Measurements from ENCODE around the gene GALNT18. TPM values are rescaled to one million over a fixed set of nuclear protein-coding genes. Genes with fewer than 3 reads are reported as not detected.
A peak's percentile ranks its signal among the peaks of the same experiment; 100 is the strongest.

GALNT18 gene
- total and polyA plus RNA-seq, 3 experiments from 2014 or later: 1.3 TPM; not detected in 1

DNA sequence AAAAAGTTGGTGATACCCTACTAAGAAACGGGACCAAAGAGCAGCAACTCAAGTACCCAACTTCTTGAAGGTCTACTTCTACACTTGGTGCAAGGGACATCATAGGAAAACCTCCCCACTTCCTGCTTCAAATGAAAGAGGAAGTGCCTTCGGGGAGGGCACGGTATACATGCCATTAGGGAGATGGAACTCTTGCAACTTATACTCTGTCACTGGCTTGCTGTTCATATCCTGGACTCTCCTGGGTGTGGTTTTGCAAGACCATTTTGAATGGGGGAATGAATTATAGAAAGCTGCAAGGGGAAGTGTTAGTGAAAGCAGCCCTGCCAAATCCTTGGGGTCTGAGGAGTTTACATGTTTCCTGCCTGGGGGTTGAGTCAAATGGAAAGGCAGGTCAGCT, 310.6 kb downstream of the GALNT18 start:
- Mint-ChIP-seq H3K27ac (peak overlapping the region in 1 of 8 donors; percentile 51), H3K27me3 (peaks cover 0 to 8% of the 10 kb centered on the region in 2 donors), H3K4me1 (peaks cover 6 to 7% (median 6%) of the 10 kb centered on the region in 3 donors), H3K36me3 (no peaks in the 10 kb centered on the region), H3K4me3 (peak overlapping the region in 1 of 7 donors; percentile 2), H3K9me3 (peaks cover 0 to 1% (median 0%) of the 10 kb centered on the region in 5 donors)
- ChIA-PET CTCF (no interaction called here), POLR2A (no interaction called here)
- Histone ChIP-seq H3K4me3 (ENCODE audit: low read length) (no peak overlapping the region), H3K4me1 (ENCODE audit: insufficient read depth, low read length) (no peaks in the 10 kb centered on the region), H3K9me3 (ENCODE audit: low read length) (no peaks in the 10 kb centered on the region), H3K36me3 (ENCODE audit: insufficient read depth, low read length) (no peaks in the 10 kb centered on the region), H3K27me3 (ENCODE audit: insufficient read depth, low read length, poor library complexity, severe bottlenecking) (no peaks in the 10 kb centered on the region), H3K27ac (ENCODE audit: low read depth, low read length) (no peak overlapping the region)
- DNase-seq: no peak

DNA sequence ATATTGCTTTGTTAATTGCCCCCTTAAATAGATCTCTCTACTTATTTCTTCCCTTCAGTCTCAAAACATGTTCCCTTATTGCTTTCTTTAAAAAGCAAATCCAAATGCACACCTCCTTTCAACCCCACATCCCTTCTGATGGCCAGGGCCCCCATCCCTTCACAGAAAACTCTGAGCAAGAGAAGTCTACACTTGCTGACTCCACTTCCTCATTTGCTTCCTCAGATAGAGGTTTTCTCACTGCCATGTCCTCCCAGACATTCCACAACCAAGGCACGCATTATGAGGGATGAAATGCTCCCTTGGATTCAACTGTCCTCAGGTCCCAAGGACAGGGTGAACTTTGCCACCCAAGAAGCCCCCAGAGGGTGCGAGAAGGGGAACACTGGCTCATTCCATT, 311.9 kb downstream of the GALNT18 start:
- POLR2A ChIA-PET: no interaction called here
- Histone ChIP-seq H3K4me1 (ENCODE audit: insufficient read depth, low read length) (no peaks in the 10 kb centered on the region), H3K27ac (ENCODE audit: low read depth, low read length) (no peak overlapping the region), H3K9me3 (ENCODE audit: low read length) (no peaks in the 10 kb centered on the region), H3K27me3 (ENCODE audit: insufficient read depth, low read length, poor library complexity, severe bottlenecking) (no peaks in the 10 kb centered on the region), H3K36me3 (ENCODE audit: insufficient read depth, low read length) (no peaks in the 10 kb centered on the region), H3K4me3 (ENCODE audit: low read length) (no peak overlapping the region)
- Mint-ChIP-seq H3K4me1 (peaks cover 6 to 7% (median 6%) of the 10 kb centered on the region in 3 donors), H3K27ac (no peak overlapping the region), H3K36me3 (no peaks in the 10 kb centered on the region), H3K27me3 (peaks cover 0 to 8% of the 10 kb centered on the region in 2 donors), H3K4me3 (no peak overlapping the region), H3K9me3 (peaks cover 0 to 1% (median 0%) of the 10 kb centered on the region in 5 donors)
- DNase-seq: no peak
- CTCF ChIA-PET: no interaction called here

DNA sequence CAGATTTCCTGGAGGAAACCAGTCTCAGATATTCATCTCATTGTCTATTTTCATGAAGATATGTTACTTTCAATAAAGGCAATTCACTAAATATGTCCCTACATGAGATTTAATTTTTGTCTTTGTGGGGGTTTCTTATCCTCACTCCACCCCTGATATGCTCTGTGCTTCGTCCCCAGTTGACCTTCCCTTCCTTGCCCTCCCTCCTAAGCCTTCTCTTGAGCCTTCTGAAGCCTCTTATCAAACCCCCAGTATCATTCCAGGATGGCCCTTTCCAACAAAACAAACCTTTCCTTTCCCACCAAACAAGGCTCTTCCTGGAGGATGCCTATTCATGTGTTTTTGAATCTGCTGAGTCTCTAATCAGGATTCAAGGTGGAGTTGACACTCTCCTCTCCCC, 313.6 kb downstream of the GALNT18 start:
- H3K4me3 ChIP-seq (ENCODE audit: low read length): no peak overlapping the region
- no peak overlapping the region for H3K4me3 Mint-ChIP-seq
- DNase-seq: no peak
- H3K36me3 Mint-ChIP-seq: no peaks in the 10 kb centered on the region
- no peak overlapping the region for H3K27ac Mint-ChIP-seq
- H3K4me1 ChIP-seq (ENCODE audit: insufficient read depth, low read length): no peaks in the 10 kb centered on the region
- peaks cover 0 to 8% of the 10 kb centered on the region in 2 donors for H3K27me3 Mint-ChIP-seq
- H3K36me3 ChIP-seq (ENCODE audit: insufficient read depth, low read length): no peaks in the 10 kb centered on the region
- H3K9me3 Mint-ChIP-seq: peaks cover 0 to 1% (median 0%) of the 10 kb centered on the region in 5 donors
- no peak overlapping the region for H3K27ac ChIP-seq (ENCODE audit: low read depth, low read length)
- peaks cover 6 to 7% (median 6%) of the 10 kb centered on the region in 3 donors for H3K4me1 Mint-ChIP-seq
- no peaks in the 10 kb centered on the region for H3K9me3 ChIP-seq (ENCODE audit: low read length)
- H3K27me3 ChIP-seq (ENCODE audit: insufficient read depth, low read length, poor library complexity, severe bottlenecking): no peaks in the 10 kb centered on the region
- ChIA-PET POLR2A (no interaction called here), CTCF (no interaction called here)

DNA sequence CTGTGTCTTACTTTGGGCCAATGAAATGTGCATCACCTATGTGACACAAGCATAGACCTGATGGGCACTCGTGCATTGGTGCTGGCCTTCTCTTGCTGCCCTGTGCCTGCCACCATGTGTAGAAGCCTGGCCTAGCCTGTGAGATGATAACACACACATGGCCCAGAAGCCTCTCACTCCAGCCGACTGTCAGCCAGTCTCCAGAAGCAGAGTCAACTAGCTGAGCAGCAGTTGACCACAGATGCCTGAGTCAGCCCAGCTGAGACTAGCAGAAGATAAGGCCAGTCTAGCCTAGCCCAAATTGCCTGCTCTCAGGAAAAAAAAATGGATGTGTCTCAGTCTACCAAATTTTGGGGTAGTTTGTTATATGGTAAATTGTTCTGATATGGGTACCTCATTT, 314.9 kb downstream of the GALNT18 start:
- Mint-ChIP-seq H3K36me3 (no peaks in the 10 kb centered on the region), H3K9me3 (peaks cover 0 to 1% (median 0%) of the 10 kb centered on the region in 5 donors), H3K27ac (no peak overlapping the region), H3K4me3 (no peak overlapping the region), H3K4me1 (peaks cover 6 to 7% (median 6%) of the 10 kb centered on the region in 3 donors), H3K27me3 (peaks cover 0 to 6% of the 10 kb centered on the region in 2 donors)
- no peaks in the 10 kb centered on the region for H3K36me3 ChIP-seq (ENCODE audit: insufficient read depth, low read length)
- H3K4me3 ChIP-seq (ENCODE audit: low read length): no peak overlapping the region
- no peaks in the 10 kb centered on the region for H3K27me3 ChIP-seq (ENCODE audit: insufficient read depth, low read length, poor library complexity, severe bottlenecking)
- ChIA-PET CTCF (no interaction called here), POLR2A (no interaction called here)
- DNase-seq: no peak
- no peaks in the 10 kb centered on the region for H3K4me1 ChIP-seq (ENCODE audit: insufficient read depth, low read length)
- no peak overlapping the region for H3K27ac ChIP-seq (ENCODE audit: low read depth, low read length)
- H3K9me3 ChIP-seq (ENCODE audit: low read length): no peaks in the 10 kb centered on the region

DNA sequence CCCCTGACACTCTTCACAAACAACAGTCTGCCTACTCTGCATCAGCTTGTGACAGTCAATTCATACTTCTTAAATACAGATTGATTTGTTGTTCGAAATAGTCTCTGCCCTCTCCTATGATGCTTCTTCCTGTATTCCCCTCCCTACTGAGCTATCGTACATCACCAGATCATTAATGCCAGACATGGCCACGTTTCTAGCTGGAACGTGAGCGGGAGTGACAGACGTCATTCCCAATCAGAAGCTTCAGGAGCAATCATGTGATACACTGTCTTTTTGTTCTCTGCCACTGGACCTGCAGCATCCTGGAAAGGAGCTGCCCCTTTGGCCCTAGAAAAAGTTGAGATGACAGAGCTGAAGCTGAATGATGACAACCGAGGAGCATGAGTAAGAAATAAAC, 317.3 kb downstream of the GALNT18 start:
- Mint-ChIP-seq H3K4me3 (no peak overlapping the region), H3K27ac (no peak overlapping the region), H3K27me3 (peaks cover under 1 to 4% of the 10 kb centered on the region in 2 donors), H3K36me3 (no peaks in the 10 kb centered on the region), H3K9me3 (peaks cover 0 to 1% (median 0%) of the 10 kb centered on the region in 5 donors), H3K4me1 (no peaks in the 10 kb centered on the region)
- no peak overlapping the region for H3K27ac ChIP-seq (ENCODE audit: low read depth, low read length)
- H3K36me3 ChIP-seq (ENCODE audit: insufficient read depth, low read length): no peaks in the 10 kb centered on the region
- H3K27me3 ChIP-seq (ENCODE audit: insufficient read depth, low read length, poor library complexity, severe bottlenecking): no peaks in the 10 kb centered on the region
- POLR2A ChIA-PET: no interaction called here
- no peaks in the 10 kb centered on the region for H3K4me1 ChIP-seq (ENCODE audit: insufficient read depth, low read length)
- H3K4me3 ChIP-seq (ENCODE audit: low read length): no peak overlapping the region
- no peak for DNase-seq
- H3K9me3 ChIP-seq (ENCODE audit: low read length): no peaks in the 10 kb centered on the region
- CTCF ChIA-PET: no interaction called here

DNA sequence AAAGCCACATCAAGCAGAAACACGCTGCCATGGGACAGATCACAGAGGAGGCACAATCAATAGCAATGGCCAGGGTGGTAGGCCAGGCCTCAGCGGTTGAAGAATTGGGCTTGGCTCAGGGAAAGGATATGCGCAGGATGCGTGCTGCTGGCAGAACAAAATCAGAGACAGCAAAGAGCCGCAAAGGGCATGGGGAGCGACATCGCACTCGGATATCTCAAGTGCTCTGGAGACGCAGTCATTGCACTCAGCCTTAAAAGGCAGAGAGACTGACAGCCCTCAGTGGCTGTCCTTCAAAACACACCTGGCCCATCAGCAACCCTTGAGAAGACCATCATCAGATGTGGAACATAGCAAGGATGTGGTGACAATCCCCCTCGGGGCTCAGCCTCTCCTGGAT, 319.2 kb downstream of the GALNT18 start:
- POLR2A ChIA-PET: no interaction called here
- Mint-ChIP-seq H3K4me1 (no peaks in the 10 kb centered on the region), H3K4me3 (no peak overlapping the region), H3K27ac (no peak overlapping the region), H3K36me3 (no peaks in the 10 kb centered on the region), H3K9me3 (no peaks in the 10 kb centered on the region), H3K27me3 (peaks cover 0 to 4% of the 10 kb centered on the region in 2 donors)
- CTCF ChIA-PET: no interaction called here
- no peak for DNase-seq
- H3K36me3 ChIP-seq (ENCODE audit: insufficient read depth, low read length): no peaks in the 10 kb centered on the region
- H3K4me1 ChIP-seq (ENCODE audit: insufficient read depth, low read length): no peaks in the 10 kb centered on the region
- H3K9me3 ChIP-seq (ENCODE audit: low read length): no peaks in the 10 kb centered on the region
- H3K27me3 ChIP-seq (ENCODE audit: insufficient read depth, low read length, poor library complexity, severe bottlenecking): no peaks in the 10 kb centered on the region
- no peak overlapping the region for H3K4me3 ChIP-seq (ENCODE audit: low read length)
- H3K27ac ChIP-seq (ENCODE audit: low read depth, low read length): no peak overlapping the region

DNA sequence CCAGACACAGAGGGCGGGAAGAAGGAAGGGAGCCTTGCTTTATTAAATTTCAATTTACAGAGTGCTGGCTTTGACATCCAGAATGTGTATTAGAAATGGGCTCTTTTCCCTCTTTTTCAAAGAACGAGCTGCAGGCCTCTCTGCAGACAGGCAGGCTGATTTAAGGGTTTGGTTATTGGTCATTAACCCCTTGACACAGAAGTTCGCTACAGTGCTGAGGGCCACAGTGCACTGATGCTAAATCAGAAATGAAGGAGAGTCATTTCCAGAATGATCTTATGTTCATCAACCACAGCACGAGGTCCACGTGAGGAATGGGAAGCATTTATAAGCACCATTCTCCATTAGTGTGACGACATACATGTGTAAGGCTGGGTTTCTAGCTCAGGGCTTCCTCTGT, 320.6 kb downstream of the GALNT18 start:
- no peaks in the 10 kb centered on the region for H3K36me3 Mint-ChIP-seq
- H3K4me3 Mint-ChIP-seq: no peak overlapping the region
- Histone ChIP-seq H3K27ac (ENCODE audit: low read depth, low read length) (no peak overlapping the region), H3K4me1 (ENCODE audit: insufficient read depth, low read length) (no peaks in the 10 kb centered on the region), H3K36me3 (ENCODE audit: insufficient read depth, low read length) (no peaks in the 10 kb centered on the region), H3K27me3 (ENCODE audit: insufficient read depth, low read length, poor library complexity, severe bottlenecking) (no peaks in the 10 kb centered on the region), H3K9me3 (ENCODE audit: low read length) (no peaks in the 10 kb centered on the region), H3K4me3 (ENCODE audit: low read length) (no peak overlapping the region)
- no peaks in the 10 kb centered on the region for H3K4me1 Mint-ChIP-seq
- CTCF ChIA-PET: interaction anchor here (0.9 kb wide), 1 partner anchor 11 kb away, joined by 4 read pairs; no protein-coding TSS in a partner anchor
- H3K27me3 Mint-ChIP-seq: peaks cover 0 to 4% of the 10 kb centered on the region in 2 donors
- H3K9me3 Mint-ChIP-seq: no peaks in the 10 kb centered on the region
- H3K27ac Mint-ChIP-seq: no peak overlapping the region
- DNase-seq: no peak
- POLR2A ChIA-PET: no interaction called here

DNA sequence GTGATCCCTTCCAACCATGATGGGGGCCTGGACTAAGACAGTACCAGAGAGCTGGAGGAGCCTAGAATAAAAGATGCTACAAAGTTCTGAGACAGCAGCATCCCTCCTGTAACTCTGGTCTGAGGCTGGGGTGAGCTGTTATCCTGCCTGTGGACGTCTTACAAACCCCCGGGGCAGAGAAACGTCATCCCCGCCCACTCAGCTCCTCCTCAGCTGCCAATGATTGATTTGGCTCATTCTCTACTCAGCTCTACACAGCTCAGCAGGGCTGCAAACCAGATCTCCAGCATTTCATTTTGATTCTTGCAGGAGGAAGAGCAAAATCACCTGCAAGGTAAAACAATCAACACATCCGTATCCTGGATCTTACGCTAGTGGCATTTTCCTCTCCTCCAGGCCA, 324.2 kb downstream of the GALNT18 start:
- Histone ChIP-seq H3K4me3 (ENCODE audit: low read length) (no peak overlapping the region), H3K9me3 (ENCODE audit: low read length) (no peaks in the 10 kb centered on the region), H3K4me1 (ENCODE audit: insufficient read depth, low read length) (no peaks in the 10 kb centered on the region), H3K27me3 (ENCODE audit: insufficient read depth, low read length, poor library complexity, severe bottlenecking) (no peaks in the 10 kb centered on the region), H3K27ac (ENCODE audit: low read depth, low read length) (no peak overlapping the region), H3K36me3 (ENCODE audit: insufficient read depth, low read length) (no peaks in the 10 kb centered on the region)
- DNase-seq: no peak
- Mint-ChIP-seq H3K9me3 (no peaks in the 10 kb centered on the region), H3K27ac (no peak overlapping the region), H3K27me3 (peaks cover 0 to 7% of the 10 kb centered on the region in 2 donors), H3K4me3 (no peak overlapping the region), H3K4me1 (no peaks in the 10 kb centered on the region), H3K36me3 (no peaks in the 10 kb centered on the region)
- ChIA-PET CTCF (no interaction called here), POLR2A (no interaction called here)

DNA sequence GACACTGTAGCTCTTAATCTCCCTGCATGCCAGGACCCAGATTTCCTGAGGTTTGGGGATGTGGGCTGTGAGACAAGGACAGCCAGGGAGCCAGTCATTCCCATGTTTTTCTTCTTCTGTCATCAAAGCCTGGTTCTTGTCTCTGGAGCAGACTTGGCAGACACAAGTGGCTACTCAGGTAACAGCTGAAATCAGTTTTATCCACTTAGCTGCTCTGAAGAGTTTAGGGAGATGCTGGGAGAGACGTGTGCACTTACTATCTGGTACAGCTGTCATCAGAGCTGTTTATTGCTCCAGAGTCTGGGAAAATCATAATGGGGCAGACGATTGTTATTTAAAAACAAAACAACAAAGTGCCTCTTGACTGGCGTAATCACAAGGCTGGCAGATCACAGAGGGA, 325.4 kb downstream of the GALNT18 start:
- Mint-ChIP-seq H3K27me3 (peaks cover 0 to 6% of the 10 kb centered on the region in 2 donors), H3K36me3 (no peaks in the 10 kb centered on the region), H3K4me1 (no peaks in the 10 kb centered on the region), H3K4me3 (no peak overlapping the region), H3K9me3 (no peaks in the 10 kb centered on the region), H3K27ac (no peak overlapping the region)
- Histone ChIP-seq H3K4me3 (ENCODE audit: low read length) (no peak overlapping the region), H3K27me3 (ENCODE audit: insufficient read depth, low read length, poor library complexity, severe bottlenecking) (no peaks in the 10 kb centered on the region), H3K9me3 (ENCODE audit: low read length) (no peaks in the 10 kb centered on the region), H3K27ac (ENCODE audit: low read depth, low read length) (no peak overlapping the region), H3K4me1 (ENCODE audit: insufficient read depth, low read length) (no peaks in the 10 kb centered on the region), H3K36me3 (ENCODE audit: insufficient read depth, low read length) (no peaks in the 10 kb centered on the region)
- DNase-seq: no peak
- POLR2A ChIA-PET: no interaction called here
- CTCF ChIA-PET: no interaction called here
